Endothelial cell of umbilical vein (primary cell): ENCODE measurements around the gene QRFP. TPM values are rescaled to one million over a fixed set of nuclear protein-coding genes. Genes with fewer than 3 reads are reported as not detected.

Source experiments
- BruUV-seq: library from RNA; stranded (reverse); fragments of 400-500 nt; replicated peaks from 2 replicates; lab custom pipeline; 2021; lab: Mats Ljungman, UMichigan
- CTCF ChIA-PET: fragments of 300-600, 350-600 bp; sonication (Branson Sonifier 250); formaldehyde crosslinking; loops from one replicate; lab custom pipeline; 2021; ENCODE audit warnings: antibody characterized with exemption, inconsistent platforms; lab: Charles Lee
- POLR2A ChIA-PET: fragments of 300-600, 350-600 bp; sonication (Branson Sonifier 250); formaldehyde crosslinking; loops from one replicate; lab custom pipeline; 2021; ENCODE audit warnings: antibody characterized with exemption, inconsistent platforms; lab: Charles Lee
- DNase-seq: peaks from one replicate; pipeline ENCODE4 v3.0.0-alpha.2; 2011; ENCODE audit warnings: low read depth, low spot score
- FAIRE-seq: peaks from 2 replicates; lab custom pipeline; 2011; peaks lifted over from hg19 to GRCh38; lab: Jason Lieb, UNC
- H2AFZ ChIP-seq: 2 replicates; pipeline ENCODE4 v1.6.0; 2012; ENCODE audit warnings: low read depth, low read length, control low read depth, inconsistent platforms
- H3K27ac ChIP-seq: 2 replicates; pipeline ENCODE4 v1.5.1; 2011; ENCODE audit warnings: low read depth, mild to moderate bottlenecking, control low read depth, low read length, moderate library complexity; ENCODE audit not compliant: insufficient read depth
- H3K27me3 ChIP-seq, 2 experiments: 2 replicates each; pipeline versions ENCODE4 v1.6.0 to v1.6.1; 2011; ENCODE audit warnings: low read length in 2 of 2, mixed read lengths in 1 of 2; ENCODE audit not compliant: control insufficient read depth in 2 of 2, insufficient read depth in 2 of 2
- H3K36me3 ChIP-seq, 2 experiments: 2 replicates in 1 of 2; 3 replicates in 1 of 2; pipeline ENCODE4 v1.5.1; 2011; ENCODE audit warnings: low read length in 2 of 2, mild to moderate bottlenecking in 1 of 2, moderate library complexity in 1 of 2; ENCODE audit not compliant: control insufficient read depth in 2 of 2, insufficient read depth in 2 of 2; ENCODE audit errors: extremely low read depth in 1 of 2
- H3K4me1 ChIP-seq: 3 replicates; pipeline ENCODE4 v1.5.1; 2011; ENCODE audit warnings: mild to moderate bottlenecking, low read length; ENCODE audit not compliant: control insufficient read depth, insufficient read depth; ENCODE audit errors: extremely low read depth
- H3K4me2 ChIP-seq: 2 replicates; pipeline ENCODE4 v1.6.1; 2011; ENCODE audit warnings: low read length, control low read depth, mixed read lengths; ENCODE audit not compliant: insufficient read depth
- H3K4me3 ChIP-seq, 3 experiments: fragments of 200-600 bp in 1 of 3; sonication (generic), shearing (Covaris generic) in 1 of 3; replicated peaks in 1 of 3; 2 replicates each; pipeline ENCODE4 v1.5.1; 2011 to 2016; ENCODE audit warnings: control low read depth in 3 of 3, low read length in 3 of 3, mild to moderate bottlenecking in 2 of 3, inconsistent platforms in 1 of 3, low read depth in 1 of 3, moderate library complexity in 1 of 3; ENCODE audit not compliant: insufficient read depth in 1 of 3
- H3K79me2 ChIP-seq: 2 replicates; pipeline ENCODE4 v1.6.0; 2012; ENCODE audit warnings: low read length, inconsistent platforms; ENCODE audit not compliant: control insufficient read depth, insufficient read depth
- H3K9ac ChIP-seq: replicated peaks from 2 replicates; pipeline ENCODE3; 2011; ENCODE audit warnings: low read length, control low read depth; ENCODE audit not compliant: insufficient read depth; ENCODE audit errors: extremely low read depth
- H3K9me1 ChIP-seq: replicated peaks from 3 replicates; pipeline ENCODE4 v1.6.0; 2011; ENCODE audit warnings: mild to moderate bottlenecking, low read length; ENCODE audit not compliant: control insufficient read depth, insufficient read depth; ENCODE audit errors: extremely low read depth
- H3K9me3 ChIP-seq: replicated peaks from 2 replicates; pipeline ENCODE4 v1.5.1; 2012; ENCODE audit warnings: low read length, inconsistent platforms; ENCODE audit not compliant: control insufficient read depth, insufficient read depth
- H4K20me1 ChIP-seq: replicated peaks from 2 replicates; pipeline ENCODE3; 2011; ENCODE audit warnings: mild to moderate bottlenecking, low read length; ENCODE audit not compliant: control insufficient read depth, insufficient read depth; ENCODE audit errors: extremely low read depth
- CTCF ChIP-seq, 2 donors: IDR thresholded peaks; 1 replicate in 1 of 2; 2 replicates in 1 of 2; pipeline ENCODE4 v1.5.1; 2011; ENCODE audit warnings: low read length in 2 of 2, mild to moderate bottlenecking in 2 of 2, moderate library complexity in 2 of 2, control low read depth in 1 of 2, inconsistent platforms in 1 of 2, low read depth in 1 of 2; ENCODE audit not compliant: insufficient read depth in 1 of 2; ENCODE audit errors: extremely low read depth in 1 of 2
- EZH2 ChIP-seq: IDR thresholded peaks from 2 replicates; pipeline ENCODE4 v1.6.1; 2012; ENCODE audit warnings: borderline replicate concordance, low read depth, mild to moderate bottlenecking, moderate library complexity, low read length, inconsistent platforms; ENCODE audit not compliant: severe bottlenecking
- FOS ChIP-seq: IDR thresholded peaks from 2 replicates; pipeline ENCODE4 v1.6.1; 2011; ENCODE audit warnings: mild to moderate bottlenecking, low read length, moderate library complexity, borderline replicate concordance; ENCODE audit not compliant: insufficient read depth
- GATA2 ChIP-seq: IDR thresholded peaks from 2 replicates; pipeline ENCODE4 v1.7.0; 2011; ENCODE audit warnings: low read depth, mild to moderate bottlenecking, moderate library complexity, mixed read lengths, low read length; ENCODE audit not compliant: insufficient read length, insufficient read depth
- JUN ChIP-seq: IDR thresholded peaks from 2 replicates; pipeline ENCODE4 v1.6.1; 2011; ENCODE audit warnings: borderline replicate concordance, low read depth; ENCODE audit not compliant: insufficient read length, insufficient read depth
- MAX ChIP-seq: IDR thresholded peaks from 2 replicates; pipeline ENCODE4 v1.6.1; 2011; ENCODE audit not compliant: insufficient read depth, insufficient read length
- MYC ChIP-seq: IDR thresholded peaks from one replicate; pipeline ENCODE4 v1.6.1; 2011; ENCODE audit warnings: mild to moderate bottlenecking, low read depth, low read length
- POLR2A ChIP-seq: IDR thresholded peaks from 2 replicates; pipeline ENCODE4 v1.6.1; 2012; ENCODE audit warnings: low read depth, mild to moderate bottlenecking, control low read depth, low read length
- POLR2AphosphoS5 ChIP-seq: IDR thresholded peaks from 2 replicates; pipeline ENCODE4 v1.6.1; 2012; ENCODE audit warnings: low read depth, mild to moderate bottlenecking, control low read depth, low read length, moderate library complexity; ENCODE audit not compliant: insufficient read depth
- dilution Hi-C: fragments of 300-500 bp; cut with MboI; formaldehyde crosslinking; loops from one replicate; pipeline ENCODE4 v1.15.0; 2019; ENCODE audit warnings: low sequenced_read_pairs; ENCODE audit not compliant: extremely low pct_ligation_motif_present
- intact Hi-C: fragments of 100-400 bp; cut with micrococcal nuclease; formaldehyde crosslinking; loops from one replicate; pipeline ENCODE4 v1.10.0; 2022
- polyA plus RNA-seq, 4 experiments: library from polyadenylated mRNA; depleted of rRNA in 3 of 4; stranded (reverse) in 3 of 4; unstranded in 1 of 4; fragments of >200 nt; gene quantifications; 2 replicates each; pipeline versions ENCODE4 v1.2.1 to v1.2.3, GENCODE V29; 2011 to 2012; ENCODE audit warnings: missing spikeins in 1 of 4
- total RNA-seq: library from RNA; stranded (reverse); gene quantifications from 2 replicates; pipeline ENCODE4 v1.2.3, GENCODE V29; 2021

Gene QRFP
- total and polyA plus RNA-seq, 2 donors (not counting 3 experiments of a cell fraction or from before 2014, with no cell fraction given), result not detected

GRCh38 chr9:130900701-130901497 is 4.3 kb upstream of the QRFP start:
- Histone ChIP-seq H3K36me3 (no peaks in the 10 kb centered on the region), H3K4me1 (no peaks in the 10 kb centered on the region), H3K4me3 (no peak overlapping the region), H3K27me3 (peaks cover 0 to 2% of the 10 kb centered on the region in 2 experiments), H4K20me1 (no peaks in the 10 kb centered on the region), H3K9ac (no peak overlapping the region), H3K4me2 (no peak overlapping the region), H3K27ac (no peak overlapping the region), H3K9me3 (no peaks in the 10 kb centered on the region), H3K9me1 (no peaks in the 10 kb centered on the region), H3K79me2 (no peaks in the 10 kb centered on the region), H2AFZ (no peak overlapping the region)
- no peak for FAIRE-seq
- TF ChIP-seq FOS (no peak), POLR2AphosphoS5 (no peak), GATA2 (no peak), JUN (no peak), MYC (no peak), EZH2 (no peak), CTCF (IDR thresholded peaks at IDR 0.05; ENCODE audit: extremely low read depth in 1 of 2, insufficient read depth in 1 of 2, low read depth in 1 of 2, low read length in 2 of 2) (no peak), POLR2A (no peak), MAX (no peak)
- DNase-seq, result no peak
- POLR2A ChIA-PET, result no interaction called here
- CTCF ChIA-PET, result interaction anchor here (1.0 to 2.2 kb wide), 5 partner anchors 10 to 200 kb away, joined by 3 to 15 read pairs (median 4); no protein-coding TSS in a partner anchor
- dilution Hi-C loops (no loop called here), intact Hi-C loops (no loop called here)
- BruUV-seq, result no TSS peak
